ENCODE measurements around the gene KRT23.

KRT23 gene

GRCh38 chr17:40937384-40937819 is at the start of gene KRT23:
Gene KRT23, minus strand, starts transcription at chr17:40937646. Its CDS starts 1,043 bp downstream, at chr17:40936603.
- no peak for DNase-seq (ENCODE audit: low read depth in 4 of 4, low spot score in 1 of 4)

- no peak for DNase-seq (ENCODE audit: low read depth in 4 of 4, low spot score in 1 of 4)
These were observed 49.5 kb upstream of the KRT23 start for GRCh38 chr17:40986920-40987319.

GRCh38 chr17:40984226-40984625 is 46.8 kb upstream of the KRT23 start, which contains the start of gene KRT40:
Gene KRT40, minus strand, starts transcription at chr17:40984326. Its CDS starts 53 bp downstream, at chr17:40984273.
- DNase-seq (ENCODE audit: low read depth in 4 of 4, low spot score in 1 of 4), result no peak

GRCh38 chr17:40981115-40981514 is 43.7 kb upstream of the KRT23 start:
- DNase-seq (ENCODE audit: low read depth in 4 of 4, low spot score in 1 of 4), result no peak

GRCh38 chr17:40980596-40980995 is 43.1 kb upstream of the KRT23 start:
- DNase-seq (ENCODE audit: low read depth in 4 of 4, low spot score in 1 of 4), result no peak

- DNase-seq (ENCODE audit: low read depth in 4 of 4, low spot score in 1 of 4), result no peak
These were observed 42.7 kb upstream of the KRT23 start for GRCh38 chr17:40980117-40980516.

- no peak for DNase-seq (ENCODE audit: low read depth in 4 of 4, low spot score in 1 of 4)
These were observed 41.2 kb upstream of the KRT23 start for GRCh38 chr17:40978575-40979151.

- no peak for DNase-seq (ENCODE audit: low read depth in 4 of 4, low spot score in 1 of 4)
These were observed 38.1 kb upstream of the KRT23 start for GRCh38 chr17:40975516-40975915.

GRCh38 chr17:40974366-40974765 is 36.9 kb upstream of the KRT23 start:
- DNase-seq (ENCODE audit: low read depth in 4 of 4, low spot score in 1 of 4), result no peak

GRCh38 chr17:40967582-40967981 is 30.1 kb upstream of the KRT23 start:
- no peak for DNase-seq (ENCODE audit: low read depth in 4 of 4, low spot score in 1 of 4)

- no peak for DNase-seq (ENCODE audit: low read depth in 4 of 4, low spot score in 1 of 4)
These were observed 29.4 kb upstream of the KRT23 start, which contains the start of gene KRT39 for GRCh38 chr17:40966848-40967247. Gene KRT39, minus strand, starts transcription at chr17:40966948. Its CDS starts 92 bp downstream, at chr17:40966856.

GRCh38 chr17:40963838-40964237 is 26.4 kb upstream of the KRT23 start:
- DNase-seq (ENCODE audit: low read depth in 4 of 4, low spot score in 1 of 4), result no peak

GRCh38 chr17:40962059-40962561 is 24.7 kb upstream of the KRT23 start:
- DNase-seq (ENCODE audit: low read depth in 4 of 4, low spot score in 1 of 4), result no peak

GRCh38 chr17:40961591-40961990 is 24.1 kb upstream of the KRT23 start:
- no peak for DNase-seq (ENCODE audit: low read depth in 4 of 4, low spot score in 1 of 4)

- DNase-seq (ENCODE audit: low read depth in 4 of 4, low spot score in 1 of 4), result no peak
These were observed 22.7 kb upstream of the KRT23 start for GRCh38 chr17:40960144-40960543.

- no peak for DNase-seq (ENCODE audit: low read depth in 4 of 4, low spot score in 1 of 4)
These were observed 20.9 kb upstream of the KRT23 start for GRCh38 chr17:40958086-40958953.

GRCh38 chr17:40956401-40957254 is 19.2 kb upstream of the KRT23 start:
- DNase-seq (ENCODE audit: low read depth in 4 of 4, low spot score in 1 of 4), result no peak

- DNase-seq (ENCODE audit: low read depth in 4 of 4, low spot score in 1 of 4), result no peak
These were observed 16.4 kb upstream of the KRT23 start for GRCh38 chr17:40953881-40954280.

- DNase-seq (ENCODE audit: low read depth in 4 of 4, low spot score in 1 of 4), result no peak
These were observed 15.2 kb upstream of the KRT23 start for GRCh38 chr17:40952661-40953060.

GRCh38 chr17:40952154-40952553 is 14.7 kb upstream of the KRT23 start:
- no peak for DNase-seq (ENCODE audit: low read depth in 4 of 4, low spot score in 1 of 4)

GRCh38 chr17:40951011-40951622 is 13.7 kb upstream of the KRT23 start:
- no peak for DNase-seq (ENCODE audit: low read depth in 4 of 4, low spot score in 1 of 4)

Measured in stimulated activated CD4-positive, alpha-beta T cell treated with anti-CD3 and anti-CD28 coated beads, Interleukin-1b, Interleukin-23, amount 100 ng/mL, for 24 hours (primary cell).